Ovary (tissue), 9 donors: ENCODE results near the gene AKT1S1. TPM values are rescaled to one million over a fixed set of nuclear protein-coding genes. Genes with fewer than 3 reads are reported as not detected.
A peak's percentile ranks its signal among the peaks of the same experiment; 100 is the strongest.

ENCODE experiments used
- DNase-seq, 5 donors: peaks; one replicate each; pipeline ENCODE4 v3.0.0-alpha.2; 2019 to 2020
- H3K27ac ChIP-seq, 2 donors: fragments of 200-600 bp; one replicate each; pipeline versions ENCODE4 v1.5.1 to v1.8.0; 2019 to 2022
- H3K27me3 ChIP-seq: fragments of 200-600 bp; one replicate; pipeline ENCODE4 v1.8.0; 2022
- H3K36me3 ChIP-seq: fragments of 200-600 bp; sonication (generic); one replicate; pipeline ENCODE4 v1.5.1; 2019
- H3K4me1 ChIP-seq: one replicate; pipeline ENCODE4 v1.8.1; 2013; ENCODE audit warnings: mild to moderate bottlenecking, moderate library complexity; ENCODE audit not compliant: insufficient read depth
- H3K4me3 ChIP-seq: fragments of 200-600 bp; sonication (generic); one replicate; pipeline ENCODE4 v1.5.1; 2017
- H3K9me3 ChIP-seq, 2 donors: fragments of 200-600 bp in 1 of 2; sonication (generic) in 1 of 2; one replicate each; pipeline versions ENCODE4 v1.5.1 to v1.8.1; 2013 to 2019; ENCODE audit warnings: mild to moderate bottlenecking in 1 of 2, moderate library complexity in 1 of 2
- CTCF ChIP-seq, 3 donors: fragments of 450-650 bp in 2 of 3; fragments of 200-600 bp in 1 of 3; IDR thresholded peaks; one replicate each; pipeline versions ENCODE4 v1.5.1 to v1.8.0; 2016 to 2022; ENCODE audit warnings: antibody characterized with exemption in 3 of 3, mild to moderate bottlenecking in 1 of 3
- EP300 ChIP-seq: sonication (generic); formaldehyde crosslinking; IDR thresholded peaks from one replicate; pipeline ENCODE4 v1.6.1; 2017; ENCODE audit warnings: antibody characterized with exemption
- POLR2A ChIP-seq: fragments of 450-650 bp; IDR thresholded peaks from one replicate; pipeline ENCODE4 v1.6.1; 2017; ENCODE audit warnings: antibody characterized with exemption, mild to moderate bottlenecking, moderate library complexity
- WGBS, 3 donors: extraction: QIAGEN DNeasy Blood & Tissue Kit in 1 of 3; methylation state at CpG; one replicate each; pipeline versions ENCODE4 v1.1.5 to v1.1.7; 2013 to 2017; 5-methylcytosine and 5-hydroxymethylcytosine counted together
- intact Hi-C, 4 donors: fragments of 100-400 bp; cut with DNase I; formaldehyde crosslinking; loops; one replicate each; pipeline versions ENCODE4 v1.11.0 to v1.15.1; 2022 to 2023
- polyA plus RNA-seq, 2 donors: library from polyadenylated mRNA; stranded (reverse); fragments of 200-250 nt in 1 of 2; fragments of 350-450 nt in 1 of 2; fragmentation: Illumina TruSeq in 1 of 2; extraction: RNeasy Lipid Tissue Mini Kit (QIAGEN cat#74804) in 1 of 2; gene quantifications; one replicate each; pipeline ENCODE4 v1.2.3, GENCODE V29; 2013 to 2014
- total RNA-seq, 7 donors: library from RNA; depleted of rRNA in 2 of 7; stranded (reverse); fragments of >200 nt in 2 of 7; fragmentation: NEBNext Ultra II Directional in 3 of 7; extraction: Animal tissue kit (Norgen Biotek cat#: 25700) in 3 of 7; gene quantifications; one replicate each; pipeline versions ENCODE4 v1.1.0 to v1.2.4, GENCODE V29; 2016 to 2023
- donor health status: DM: no; HTN: no; CAD: no; lungs with moderate emphysema.
- donor health status: DM: no; HTN: no; CAD: no.
- donor health status: Bipolar disorder and iron deficiency.
- donor health status: DM: yes; HTN: yes; CAD: no.
- donor health status: DM: no; HTN: no; CAD: no.
- donor health status: DM: yes; HTN: yes; CAD: no.

The AKT1S1 gene
- total and polyA plus RNA-seq, 9 donors: 10.6 to 45.3 (median 30.0) TPM

GRCh38 chr19:49850487-49851342 lies 26.4 kb downstream of the AKT1S1 start, which contains the start of gene PTOV1:
PTOV1 (plus strand) TSS chr19:49851159.
- peak within 1 kb of the TSS; percentile 94 to 97 for H3K27ac ChIP-seq
- peak within 1 kb of the TSS; percentile 83 for H3K4me3 ChIP-seq
- peaks cover 5% of the 10 kb centered on the region for H3K4me1 ChIP-seq
- H3K27me3 ChIP-seq: no peaks in the 10 kb centered on the region
- DNase-seq: peak; percentile 89 to 95 (median 93)
- WGBS, 3 donors: 1 to 2% (median 1%) methylated on average over 48 to 98 of the region's 98 CpGs
- TF ChIP-seq POLR2A (peak; percentile 80), EP300 (no peak)
- no peaks in the 10 kb centered on the region for H3K9me3 ChIP-seq
- intact Hi-C loops: loop anchor here in 1 of 4 donors (5.0 kb wide), 1 partner anchor 33 kb away; the partner anchor contains the start of gene MED25
- no peaks in the 10 kb centered on the region for H3K36me3 ChIP-seq

- peak overlapping the region; percentile 83 for H3K4me3 ChIP-seq
- intact Hi-C loops: loop anchor here in 1 of 4 donors (5.0 kb wide), 1 partner anchor 33 kb away; the partner anchor contains the start of gene MED25
- TF ChIP-seq POLR2A (no peak), CTCF (IDR thresholded peaks at IDR 0.05) (no peak), EP300 (no peak)
- H3K4me1 ChIP-seq: peaks cover 5% of the 10 kb centered on the region
- no peaks in the 10 kb centered on the region for H3K36me3 ChIP-seq
- peak in 1 of 5 donors; percentile 48 for DNase-seq
- H3K27me3 ChIP-seq: no peaks in the 10 kb centered on the region
- H3K9me3 ChIP-seq: no peaks in the 10 kb centered on the region
- 65 to 68% (median 65%) methylated on average over 12 of the region's 12 CpGs for WGBS, 3 donors
- H3K27ac ChIP-seq: peak overlapping the region in 1 of 2 donors; percentile 94
Observed at GRCh38 chr19:49850221-49850486, 27.0 kb downstream of the AKT1S1 start.

- no peaks in the 10 kb centered on the region for H3K27me3 ChIP-seq
- no peak for DNase-seq
- no peaks in the 10 kb centered on the region for H3K9me3 ChIP-seq
- WGBS, 3 donors: 89 to 93% (median 89%) methylated on average over 15 of the region's 15 CpGs
- H3K27ac ChIP-seq: no peak overlapping the region
- intact Hi-C loops: loop anchor here in 1 of 4 donors (5.0 kb wide), 1 partner anchor 32 kb away; the partner anchor contains the start of gene MED25
- H3K36me3 ChIP-seq: no peaks in the 10 kb centered on the region
- TF ChIP-seq EP300: no peak
- TF ChIP-seq POLR2A: no peak
- TF ChIP-seq CTCF (IDR thresholded peaks at IDR 0.05): no peak
- H3K4me3 ChIP-seq: no peak overlapping the region
- peaks cover 5% of the 10 kb centered on the region for H3K4me1 ChIP-seq
Observed at GRCh38 chr19:49849433-49850220, 27.5 kb downstream of the AKT1S1 start.

GRCh38 chr19:49848938-49849337 lies 28.2 kb downstream of the AKT1S1 start:
- TF ChIP-seq EP300 (no peak), POLR2A (no peak), CTCF (IDR thresholded peaks at IDR 0.05) (no peak)
- no peak overlapping the region for H3K27ac ChIP-seq
- H3K27me3 ChIP-seq: no peaks in the 10 kb centered on the region
- peaks cover 5% of the 10 kb centered on the region for H3K4me1 ChIP-seq
- H3K9me3 ChIP-seq: no peaks in the 10 kb centered on the region
- intact Hi-C loops: no loop called here
- H3K36me3 ChIP-seq: no peaks in the 10 kb centered on the region
- no peak for DNase-seq
- WGBS, 3 donors: 89 to 94% (median 89%) methylated on average over 3 of the region's 3 CpGs
- H3K4me3 ChIP-seq: no peak overlapping the region
